ENCODE results near the gene ATP9A. TPM values are rescaled to one million over a fixed set of nuclear protein-coding genes. Genes with fewer than 3 reads are reported as not detected.

The ATP9A gene
- total and polyA plus RNA-seq, 2 donors from 2014 or later = 7.1 to 40.2 TPM

DNA sequence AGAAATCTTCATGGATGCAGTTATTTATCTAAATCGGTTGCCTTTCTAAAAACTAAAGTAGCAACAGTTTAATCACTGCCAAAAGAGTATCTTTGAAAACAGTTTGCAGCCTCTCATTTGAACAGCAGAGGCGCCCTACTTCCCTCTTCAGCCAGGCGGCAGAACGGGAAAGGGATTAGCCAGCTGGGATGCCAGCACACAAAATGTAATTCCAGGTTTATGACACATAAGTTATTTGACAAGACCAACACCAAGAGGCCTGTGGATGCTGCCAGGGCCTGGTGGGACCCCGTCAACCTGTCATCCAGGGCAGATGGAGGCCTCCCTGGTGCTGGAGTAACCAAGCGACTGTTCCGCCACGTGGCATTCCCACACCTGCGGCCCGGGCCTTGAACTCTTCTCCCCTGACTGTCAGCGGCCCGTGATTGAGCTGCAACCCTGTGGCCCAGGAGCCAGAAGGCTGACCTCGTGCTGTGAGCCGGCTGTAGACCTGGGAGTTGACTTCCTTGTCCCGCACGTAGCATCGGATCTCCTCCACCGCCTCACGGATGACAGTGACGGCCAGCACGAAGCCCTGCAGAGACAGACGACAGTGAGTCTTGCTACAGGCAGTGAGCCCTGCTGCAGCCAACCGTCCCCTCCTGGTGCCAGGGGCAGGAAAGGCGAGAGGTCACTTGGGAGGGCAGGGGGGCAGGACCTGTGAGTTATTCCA, 55.5 kb downstream of the ATP9A start:
- Histone ChIP-seq H3K27ac (ENCODE audit: low read depth in 2 of 2, low read length in 2 of 2) (no peak overlapping the region), H3K4me3 (ENCODE audit: low read length in 3 of 3) (no peak overlapping the region), H3K4me1 (ENCODE audit: control insufficient read depth in 2 of 3, insufficient read depth in 2 of 3, low read depth in 1 of 3, low read length in 3 of 3) (no peaks in the 10 kb centered on the region), H3K36me3 (ENCODE audit: control insufficient read depth in 2 of 3, insufficient read depth in 3 of 3, low read length in 3 of 3) (no peaks in the 10 kb centered on the region), H3K27me3 (ENCODE audit: control insufficient read depth, insufficient read depth, low read length) (no peaks in the 10 kb centered on the region), H3K9me3 (ENCODE audit: control insufficient read depth in 2 of 3, insufficient read depth in 1 of 3, low read length in 3 of 3) (no peaks in the 10 kb centered on the region), H3K9ac (ENCODE audit: low read length in 3 of 3) (no peak overlapping the region)
- TF ChIP-seq, protein P1, sequence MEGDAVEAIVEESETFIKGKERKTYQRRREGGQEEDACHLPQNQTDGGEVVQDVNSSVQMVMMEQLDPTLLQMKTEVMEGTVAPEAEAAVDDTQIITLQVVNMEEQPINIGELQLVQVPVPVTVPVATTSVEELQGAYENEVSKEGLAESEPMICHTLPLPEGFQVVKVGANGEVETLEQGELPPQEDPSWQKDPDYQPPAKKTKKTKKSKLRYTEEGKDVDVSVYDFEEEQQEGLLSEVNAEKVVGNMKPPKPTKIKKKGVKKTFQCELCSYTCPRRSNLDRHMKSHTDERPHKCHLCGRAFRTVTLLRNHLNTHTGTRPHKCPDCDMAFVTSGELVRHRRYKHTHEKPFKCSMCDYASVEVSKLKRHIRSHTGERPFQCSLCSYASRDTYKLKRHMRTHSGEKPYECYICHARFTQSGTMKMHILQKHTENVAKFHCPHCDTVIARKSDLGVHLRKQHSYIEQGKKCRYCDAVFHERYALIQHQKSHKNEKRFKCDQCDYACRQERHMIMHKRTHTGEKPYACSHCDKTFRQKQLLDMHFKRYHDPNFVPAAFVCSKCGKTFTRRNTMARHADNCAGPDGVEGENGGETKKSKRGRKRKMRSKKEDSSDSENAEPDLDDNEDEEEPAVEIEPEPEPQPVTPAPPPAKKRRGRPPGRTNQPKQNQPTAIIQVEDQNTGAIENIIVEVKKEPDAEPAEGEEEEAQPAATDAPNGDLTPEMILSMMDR (IDR thresholded peaks at IDR 0.05; ENCODE audit: borderline replicate concordance, extremely low read depth, insufficient read depth) = no peak
- FAIRE-seq = no peak
- intact Hi-C loops (cut with DNase I) = no loop called here
- DNase-seq = peak; percentile 43 to 72 (median 53)

- no peaks in the 10 kb centered on the region for H3K4me1 ChIP-seq (ENCODE audit: control insufficient read depth in 2 of 3, insufficient read depth in 2 of 3, low read depth in 1 of 3, low read length in 3 of 3)
- no peaks in the 10 kb centered on the region for H3K27me3 ChIP-seq (ENCODE audit: control insufficient read depth, insufficient read depth, low read length)
- H3K4me3 ChIP-seq (ENCODE audit: low read length in 3 of 3) = no peak overlapping the region
- TF ChIP-seq, protein P1 (IDR thresholded peaks at IDR 0.05; ENCODE audit: borderline replicate concordance, extremely low read depth, insufficient read depth) = no peak
- H3K9me3 ChIP-seq (ENCODE audit: control insufficient read depth in 2 of 3, insufficient read depth in 1 of 3, low read length in 3 of 3) = no peaks in the 10 kb centered on the region
- intact Hi-C loops (cut with DNase I) = no loop called here
- no peak overlapping the region for H3K27ac ChIP-seq (ENCODE audit: low read depth in 2 of 2, low read length in 2 of 2)
- DNase-seq (no peak), FAIRE-seq (no peak)
- H3K36me3 ChIP-seq (ENCODE audit: control insufficient read depth in 2 of 3, insufficient read depth in 3 of 3, low read length in 3 of 3) = peaks cover 0 to 2% (median 0%) of the 10 kb centered on the region in 3 donors
- H3K9ac ChIP-seq (ENCODE audit: low read length in 3 of 3) = no peak overlapping the region
Measured at GRCh38 chr20:51711426-51711825, 56.8 kb downstream of the ATP9A start.

GRCh38 chr20:51710361-51710894, 57.8 kb downstream of the ATP9A start:
- peaks cover 0 to 2% (median 0%) of the 10 kb centered on the region in 3 donors for H3K36me3 ChIP-seq (ENCODE audit: control insufficient read depth in 2 of 3, insufficient read depth in 3 of 3, low read length in 3 of 3)
- H3K4me1 ChIP-seq (ENCODE audit: control insufficient read depth in 2 of 3, insufficient read depth in 2 of 3, low read depth in 1 of 3, low read length in 3 of 3) = no peaks in the 10 kb centered on the region
- DNase-seq = peak in 3 of 5 donors; percentile 29 to 62 (median 58)
- H3K4me3 ChIP-seq (ENCODE audit: low read length in 3 of 3) = no peak overlapping the region
- TF ChIP-seq, protein P1 (IDR thresholded peaks at IDR 0.05; ENCODE audit: borderline replicate concordance, extremely low read depth, insufficient read depth) = no peak
- FAIRE-seq = no peak
- H3K9me3 ChIP-seq (ENCODE audit: control insufficient read depth in 2 of 3, insufficient read depth in 1 of 3, low read length in 3 of 3) = no peaks in the 10 kb centered on the region
- intact Hi-C loops (cut with DNase I) = no loop called here
- H3K9ac ChIP-seq (ENCODE audit: low read length in 3 of 3) = no peak overlapping the region
- H3K27ac ChIP-seq (ENCODE audit: low read depth in 2 of 2, low read length in 2 of 2) = no peak overlapping the region
- H3K27me3 ChIP-seq (ENCODE audit: control insufficient read depth, insufficient read depth, low read length) = no peaks in the 10 kb centered on the region

Data from kidney (tissue), 14 donors.